GM12878 (cell line): ENCODE measurements around the gene ZG16. TPM values are rescaled to one million over a fixed set of nuclear protein-coding genes. Genes with fewer than 3 reads are reported as not detected.

ENCODE experiments used
- ATAC-seq: fragments of 200-7000 bp; cut with Tn5 transposase; 3 replicates; pipeline ENCODE4 v1.9.1; 2020; ENCODE audit warnings: mild to moderate bottlenecking, moderate library complexity
- BruUV-seq: library from RNA; stranded (reverse); fragments of 400-500 nt; replicated peaks from 2 replicates; lab custom pipeline; 2021; lab: Mats Ljungman, UMichigan
- CTCF ChIA-PET: fragments of 300-600 bp; sonication (Branson Sonifier 250); formaldehyde crosslinking; extraction: SDS; loops from one replicate; lab custom pipeline; 2021; ENCODE audit warnings: inconsistent platforms; lab: Yijun Ruan, JAX
- POLR2A ChIA-PET: fragments of 350-600 bp; formaldehyde crosslinking; extraction: SDS; loops from one replicate; lab custom pipeline; 2021; ENCODE audit warnings: inconsistent platforms; lab: Charles Lee
- RAD21 ChIA-PET: fragments of 300-600 bp; sonication (Branson Sonifier 250); formaldehyde crosslinking; loops from one replicate; lab custom pipeline; 2023; ENCODE audit warnings: antibody characterized with exemption; ENCODE audit not compliant: unreplicated experiment; lab: Charles Lee
- SMC1A ChIA-PET: fragments of 300-600 bp; sonication (Branson Sonifier 250); formaldehyde crosslinking; loops from one replicate; lab custom pipeline; 2023; ENCODE audit not compliant: unreplicated experiment, uncharacterized antibody; lab: Charles Lee
- DNase-seq: peaks from one replicate; pipeline ENCODE4 v3.0.0-alpha.2; 2011; ENCODE audit warnings: low read depth, low spot score
- FAIRE-seq: peaks from 3 replicates; lab custom pipeline; 2011; peaks lifted over from hg19 to GRCh38; lab: Jason Lieb, UNC
- H2AFZ ChIP-seq: 2 replicates; pipeline ENCODE4 v1.6.0; 2011; ENCODE audit warnings: low read depth, low read length, control low read depth; ENCODE audit not compliant: control insufficient read depth
- H3K27ac ChIP-seq: 2 replicates; pipeline ENCODE4 v1.5.1; 2011; ENCODE audit warnings: control low read depth; ENCODE audit not compliant: control insufficient read depth, insufficient read depth
- H3K27me3 ChIP-seq, 2 experiments: replicated peaks in 1 of 2; 2 replicates each; pipeline versions ENCODE4 v1.6.0 to v1.6.1; 2011; ENCODE audit warnings: low read length in 1 of 2; ENCODE audit not compliant: control insufficient read depth in 2 of 2, insufficient read depth in 2 of 2
- H3K36me3 ChIP-seq, 2 experiments: 2 replicates each; pipeline ENCODE4 v1.5.1; 2011; ENCODE audit warnings: low read length in 1 of 2; ENCODE audit not compliant: control insufficient read depth in 2 of 2, insufficient read depth in 2 of 2
- H3K4me1 ChIP-seq: 2 replicates; pipeline ENCODE4 v1.6.1; 2011; ENCODE audit warnings: mild to moderate bottlenecking, low read length, moderate library complexity, mixed read lengths; ENCODE audit not compliant: control insufficient read depth, insufficient read depth
- H3K4me2 ChIP-seq: 2 replicates; pipeline ENCODE4 v1.6.0; 2011; ENCODE audit warnings: control low read depth; ENCODE audit not compliant: control insufficient read depth, insufficient read depth
- H3K4me3 ChIP-seq: fragments of 200-600 bp; sonication (generic); 2 replicates; pipeline ENCODE4 v1.5.1; 2016
- H3K79me2 ChIP-seq: 2 replicates; pipeline ENCODE4 v1.6.0; 2011; ENCODE audit warnings: low read length; ENCODE audit not compliant: control insufficient read depth, insufficient read depth
- H3K9ac ChIP-seq: 2 replicates; pipeline ENCODE4 v1.8.0; 2011; ENCODE audit warnings: low read length, control low read depth, mixed read lengths; ENCODE audit not compliant: control insufficient read depth, insufficient read depth
- H3K9me3 ChIP-seq: replicated peaks from 3 replicates; pipeline ENCODE4 v1.5.1; 2011; ENCODE audit warnings: mild to moderate bottlenecking, low read length; ENCODE audit not compliant: control insufficient read depth, insufficient read depth
- H4K20me1 ChIP-seq: 2 replicates; pipeline ENCODE4 v1.6.0; 2011; ENCODE audit not compliant: control insufficient read depth, insufficient read depth
- BHLHE40 ChIP-seq, 2 experiments: fragments of 450-650 bp in 1 of 2; IDR thresholded peaks; 2 replicates each; pipeline ENCODE4 v1.6.1; 2011 to 2017; ENCODE audit warnings: low read depth in 2 of 2, borderline replicate concordance in 1 of 2, improper control_type of control experiment in 1 of 2, low read length in 1 of 2, mild to moderate bottlenecking in 1 of 2
- EGR1 ChIP-seq, 2 experiments: IDR thresholded peaks; 1 replicate in 1 of 2; 2 replicates in 1 of 2; pipeline ENCODE4 v1.6.1; 2011 to 2012; ENCODE audit warnings: low read depth in 2 of 2, low read length in 2 of 2, borderline replicate concordance in 1 of 2, mild to moderate bottlenecking in 1 of 2, moderate library complexity in 1 of 2
- FOS ChIP-seq: IDR thresholded peaks from 3 replicates; pipeline ENCODE4 v1.6.1; 2011; ENCODE audit warnings: borderline replicate concordance; ENCODE audit not compliant: insufficient read length; ENCODE audit errors: extremely low read depth
- IKZF1 ChIP-seq: fragments of 450-650 bp; conservative IDR thresholded peaks from 2 replicates; pipeline ENCODE4 v1.6.1; 2017; ENCODE audit warnings: antibody characterized with exemption, mild to moderate bottlenecking
- NR2F1 ChIP-seq: fragments of 450-650 bp; conservative IDR thresholded peaks from 2 replicates; pipeline ENCODE4 v1.6.1; 2017; ENCODE audit warnings: mild to moderate bottlenecking
- POLR2A ChIP-seq: IDR thresholded peaks from 2 replicates; pipeline ENCODE4 v1.6.1; 2011; ENCODE audit warnings: low read depth, mild to moderate bottlenecking, low read length
- SIN3A ChIP-seq: IDR thresholded peaks from 2 replicates; pipeline ENCODE4 v1.6.1; 2012; ENCODE audit warnings: low read depth, low read length, improper control_type of control experiment
- SREBF1 ChIP-seq: IDR thresholded peaks from 2 replicates; pipeline ENCODE4 v1.6.1; 2012; ENCODE audit warnings: mild to moderate bottlenecking, low read length
- YY1 ChIP-seq: IDR thresholded peaks from 2 replicates; pipeline ENCODE4 v1.6.1; 2011; ENCODE audit warnings: low read depth, mild to moderate bottlenecking, low read length
- WGBS: methylation state at CpG from one replicate; pipeline ENCODE4 v1.1.6; 2016; ENCODE audit warnings: low lambda C conversion rate; ENCODE audit not compliant: insufficient replicate concordance, insufficient coverage; ENCODE audit errors: missing lambda C conversion rate; 5-methylcytosine and 5-hydroxymethylcytosine counted together
- in situ Hi-C: fragments of 300-500 bp; cut with MboI; formaldehyde crosslinking; loops from 9 replicates; pipeline ENCODE4 v1.14.3; 2018; ENCODE audit warnings: mixed read lengths
- intact Hi-C: fragments of 100-400 bp; cut with micrococcal nuclease; formaldehyde crosslinking; loops from one replicate; pipeline ENCODE4 v1.14.2; 2022; ENCODE audit not compliant: unreplicated experiment
- polyA plus RNA-seq, 11 experiments: library from polyadenylated mRNA; depleted of rRNA in 4 of 11; unstranded in 6 of 11; stranded (reverse) in 5 of 11; fragments of >200 nt; fragmentation: Nextera tagmentation in 4 of 11; fragmentation: Illumina TruSeq in 1 of 11; extraction: Ambion mirVana in 4 of 11; extraction: Trizol in 1 of 11; gene quantifications; 1 replicate in 1 of 11; 2 replicates in 10 of 11; pipeline versions ENCODE4 v1.2.1 to v1.2.3, GENCODE V29; 2011 to 2016; ENCODE audit warnings: inconsistent platforms in 2 of 11, missing spikeins in 2 of 11, low read depth in 1 of 11
- total RNA-seq, 4 experiments: library from RNA; depleted of rRNA in 3 of 4; stranded (reverse); fragments of >200 nt in 3 of 4; fragmentation: Illumina TruSeq in 1 of 4; extraction: Trizol in 1 of 4; gene quantifications; 2 replicates each; pipeline versions ENCODE4 v1.2.1 to v1.2.3, GENCODE V29; 2013 to 2021
- TF ChIP-seq, protein P1 (sequence below): fragments of 450-650 bp; conservative IDR thresholded peaks from 2 replicates; pipeline ENCODE4 v1.6.1; 2017; ENCODE audit warnings: mild to moderate bottlenecking, moderate library complexity

ZG16 gene
- total and polyA plus RNA-seq, 10 of the 15 experiments (the other 5 are each of a cell fraction or from before 2014, with no cell fraction given), result not detected

DNA sequence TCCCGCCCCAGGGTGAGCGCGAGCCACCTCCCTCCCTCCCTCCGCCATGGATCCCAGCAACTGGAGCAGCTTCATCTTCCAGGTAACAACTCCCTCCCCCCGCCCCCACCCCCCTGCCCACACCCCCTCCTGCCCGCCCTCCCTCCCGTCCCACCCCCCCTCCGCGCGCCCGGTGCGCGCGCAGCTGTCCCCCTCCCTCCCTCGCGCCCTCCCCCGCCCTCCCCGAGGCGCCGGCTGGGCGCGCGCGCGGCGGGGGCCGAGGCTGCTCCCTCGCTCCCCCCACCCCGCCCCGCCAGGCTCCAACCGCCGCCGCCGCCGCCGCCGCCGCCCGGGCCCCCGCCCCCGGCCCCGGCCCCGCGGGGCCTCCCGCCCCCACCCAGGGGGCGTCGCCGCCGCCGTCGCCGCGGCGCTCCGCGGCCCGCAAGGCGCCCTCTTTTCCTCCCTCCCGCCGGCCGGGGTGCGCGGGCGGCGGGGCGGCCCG lies 28.1 kb downstream of the ZG16 start, which contains the start of gene MAZ:
MAZ (plus strand) TSS at position 431 of the 481 bp plus-strand sequence. CDS start 173 bp downstream, outside the sequence.
- in situ Hi-C loops, result no loop called here
- peak within 1 kb of the TSS; percentile 61 for H2AFZ ChIP-seq
- no peak for ATAC-seq

DNA sequence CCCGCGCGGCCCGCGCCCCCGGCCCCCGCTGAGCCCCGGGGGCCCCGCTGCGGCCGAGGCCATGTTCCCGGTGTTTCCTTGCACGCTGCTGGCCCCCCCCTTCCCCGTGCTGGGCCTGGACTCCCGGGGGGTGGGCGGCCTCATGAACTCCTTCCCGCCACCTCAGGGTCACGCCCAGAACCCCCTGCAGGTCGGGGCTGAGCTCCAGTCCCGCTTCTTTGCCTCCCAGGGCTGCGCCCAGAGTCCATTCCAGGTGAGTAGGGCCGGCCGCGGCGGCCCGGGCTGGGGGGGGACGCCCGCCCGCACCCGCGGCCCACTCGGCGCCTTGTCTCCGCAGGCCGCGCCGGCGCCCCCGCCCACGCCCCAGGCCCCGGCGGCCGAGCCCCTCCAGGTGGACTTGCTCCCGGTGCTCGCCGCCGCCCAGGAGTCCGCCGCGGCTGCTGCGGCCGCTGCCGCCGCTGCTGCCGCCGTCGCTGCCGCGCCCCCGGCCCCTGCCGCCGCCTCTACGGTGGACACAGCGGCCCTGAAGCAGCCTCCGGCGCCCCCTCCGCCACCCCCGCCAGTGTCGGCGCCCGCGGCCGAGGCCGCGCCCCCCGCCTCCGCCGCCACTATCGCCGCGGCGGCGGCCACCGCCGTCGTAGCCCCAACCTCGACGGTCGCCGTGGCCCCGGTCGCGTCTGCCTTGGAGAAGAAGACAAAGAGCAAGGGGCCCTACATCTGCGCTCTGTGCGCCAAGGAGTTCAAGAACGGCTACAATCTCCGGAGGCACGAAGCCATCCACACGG lies 28.8 kb downstream of the ZG16 start:
- ChIA-PET POLR2A (interaction anchor here (0.6 to 4.0 kb wide), 7 partner anchors 9 to 953 kb away, joined by 6 to 40 read pairs (median 9); partner anchors contain the start of genes KIF22, MVP and PAGR1), SMC1A (interaction anchor here (1.2 to 2.9 kb wide), 5 partner anchors 10 to 52 kb away, joined by 3 to 17 read pairs (median 7); partner anchors contain the start of gene KIF22), CTCF (interaction anchor here (0.9 to 2.5 kb wide), 11 partner anchors 9 to 169 kb away, joined by 3 to 31 read pairs (median 6); partner anchors contain the start of genes KIF22, MVP and PAGR1), RAD21 (interaction anchor here (0.6 to 2.4 kb wide), 11 partner anchors 10 to 225 kb away, joined by 3 to 31 read pairs (median 6); partner anchors contain the start of genes KIF22, MVP and PAGR1)
- in situ Hi-C loops (no loop called here), intact Hi-C loops (loop anchor here (5.0 kb wide), 1 partner anchor 105 kb away; no protein-coding TSS in a partner anchor)
- H3K79me2 ChIP-seq, result peaks cover 32% of the 10 kb centered on the region
- H3K4me1 ChIP-seq, result peaks cover 31% of the 10 kb centered on the region
- WGBS, result under 1% methylated on average over 53 of the region's 99 CpGs
- H3K4me3 ChIP-seq, result peak overlapping the region; percentile 90
- BruUV-seq, result no TSS peak
- H4K20me1 ChIP-seq, result no peaks in the 10 kb centered on the region
- H3K9me3 ChIP-seq, result no peaks in the 10 kb centered on the region
- peak overlapping the region; percentile 85 for H3K9ac ChIP-seq
- no peak overlapping the region for H2AFZ ChIP-seq
- DNase-seq (no peak), ATAC-seq (no peak), FAIRE-seq (no peak)
- H3K27ac ChIP-seq, result peak overlapping the region; percentile 86
- H3K27me3 ChIP-seq, result no peaks in the 10 kb centered on the region
- peak overlapping the region; percentile 96 for H3K4me2 ChIP-seq
- TF ChIP-seq IKZF1, result 0 out of 2 replicates have a peak, but pooled peaks have one; percentile 18
- TF ChIP-seq BHLHE40 (IDR thresholded peaks at IDR 0.05; ENCODE audit: borderline replicate concordance in 1 of 2, low read depth in 2 of 2, low read length in 1 of 2), result peak in 1 of 2 experiments; percentile 34; a peak in 1 of 4 replicates
- TF ChIP-seq NR2F1, result peak; percentile 33; the same call in 1 of the 2 replicates
- TF ChIP-seq FOS, result no peak
- peak; percentile 76 for TF ChIP-seq POLR2A
- TF ChIP-seq SIN3A, result no peak
- TF ChIP-seq YY1, result peak; percentile 52; the same call in 1 of the 2 replicates
- TF ChIP-seq, protein P1, sequence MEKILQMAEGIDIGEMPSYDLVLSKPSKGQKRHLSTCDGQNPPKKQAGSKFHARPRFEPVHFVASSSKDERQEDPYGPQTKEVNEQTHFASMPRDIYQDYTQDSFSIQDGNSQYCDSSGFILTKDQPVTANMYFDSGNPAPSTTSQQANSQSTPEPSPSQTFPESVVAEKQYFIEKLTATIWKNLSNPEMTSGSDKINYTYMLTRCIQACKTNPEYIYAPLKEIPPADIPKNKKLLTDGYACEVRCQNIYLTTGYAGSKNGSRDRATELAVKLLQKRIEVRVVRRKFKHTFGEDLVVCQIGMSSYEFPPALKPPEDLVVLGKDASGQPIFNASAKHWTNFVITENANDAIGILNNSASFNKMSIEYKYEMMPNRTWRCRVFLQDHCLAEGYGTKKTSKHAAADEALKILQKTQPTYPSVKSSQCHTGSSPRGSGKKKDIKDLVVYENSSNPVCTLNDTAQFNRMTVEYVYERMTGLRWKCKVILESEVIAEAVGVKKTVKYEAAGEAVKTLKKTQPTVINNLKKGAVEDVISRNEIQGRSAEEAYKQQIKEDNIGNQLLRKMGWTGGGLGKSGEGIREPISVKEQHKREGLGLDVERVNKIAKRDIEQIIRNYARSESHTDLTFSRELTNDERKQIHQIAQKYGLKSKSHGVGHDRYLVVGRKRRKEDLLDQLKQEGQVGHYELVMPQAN, result peak; percentile 32; the same call in 1 of the 2 replicates
- peak in 1 of 2 experiments; percentile 48; a peak in 2 of 3 replicates for TF ChIP-seq EGR1 (IDR thresholded peaks at IDR 0.05; ENCODE audit: borderline replicate concordance in 1 of 2, low read depth in 2 of 2, low read length in 2 of 2)
- H3K36me3 ChIP-seq, result peaks cover 16 to 18% of the 10 kb centered on the region in 2 experiments

More for the DNA sequence above, 28.1 kb downstream of the ZG16 start, which contains the start of gene MAZ:
- H3K4me1 ChIP-seq, result peaks cover 28% of the 10 kb centered on the region
- peak within 1 kb of the TSS; percentile 96 for H3K4me2 ChIP-seq
- peak within 1 kb of the TSS; percentile 90 for H3K4me3 ChIP-seq
- WGBS, result no CpG with 5 or more reads among the region's 67 CpGs
- FAIRE-seq (no peak), DNase-seq (no peak)
- no peaks in the 10 kb centered on the region for H3K9me3 ChIP-seq
- ChIA-PET RAD21 (interaction anchor here (0.6 to 2.2 kb wide), 2 partner anchors 10 to 14 kb away, joined by 3 to 24 read pairs; partner anchors contain the start of genes MVP and PAGR1), CTCF (no interaction called here), POLR2A (interaction anchor here (1.3 to 4.0 kb wide), 3 partner anchors 9 to 16 kb away, joined by 13 to 40 read pairs (median 13); partner anchors contain the start of genes KIF22, MVP and PAGR1), SMC1A (no interaction called here)
- H3K79me2 ChIP-seq, result peaks cover 32% of the 10 kb centered on the region
- no peaks in the 10 kb centered on the region for H3K27me3 ChIP-seq
- peaks cover 20 to 23% of the 10 kb centered on the region in 2 experiments for H3K36me3 ChIP-seq
- intact Hi-C loops, result loop anchor here (5.0 kb wide), 1 partner anchor 104 kb away; no protein-coding TSS in a partner anchor
- H3K27ac ChIP-seq, result peak within 1 kb of the TSS; percentile 91
- H3K9ac ChIP-seq, result peak within 1 kb of the TSS; percentile 92
- TF ChIP-seq EGR1 (IDR thresholded peaks at IDR 0.05; ENCODE audit: borderline replicate concordance in 1 of 2, low read depth in 2 of 2, low read length in 2 of 2) (peak in 1 of 2 experiments; percentile 36; a peak in 1 of 3 replicates), SREBF1 (no peak)
- BruUV-seq, result no TSS peak
- H4K20me1 ChIP-seq, result no peaks in the 10 kb centered on the region
